Keratinocyte (primary cell): ENCODE data around the gene FOS. TPM values are rescaled to one million over a fixed set of nuclear protein-coding genes. Genes with fewer than 3 reads are reported as not detected.

ENCODE experiments used
- DNase-seq: peaks from one replicate; pipeline ENCODE4 v3.0.0-alpha.2; 2011; ENCODE audit warnings: low read depth, missing footprints, low spot score
- FAIRE-seq: peaks from 2 replicates; lab custom pipeline; 2011; peaks lifted over from hg19 to GRCh38; lab: Jason Lieb, UNC
- H2AFZ ChIP-seq: 2 replicates; pipeline ENCODE4 v1.6.0; 2012; ENCODE audit warnings: low read length, control low read depth, inconsistent platforms; ENCODE audit not compliant: control insufficient read depth
- H3K27ac ChIP-seq: 2 replicates; pipeline ENCODE4 v1.5.1; 2011; ENCODE audit warnings: low read length; ENCODE audit not compliant: control insufficient read depth, insufficient read depth
- H3K27me3 ChIP-seq: 3 replicates; pipeline ENCODE4 v1.6.0; 2011; ENCODE audit warnings: low read length; ENCODE audit not compliant: control insufficient read depth, insufficient read depth; ENCODE audit errors: extremely low read depth
- H3K36me3 ChIP-seq, 2 experiments: 2 replicates in 1 of 2; 3 replicates in 1 of 2; pipeline ENCODE4 v1.5.1; 2011; ENCODE audit warnings: low read length in 2 of 2, mild to moderate bottlenecking in 1 of 2; ENCODE audit not compliant: control insufficient read depth in 2 of 2, insufficient read depth in 2 of 2; ENCODE audit errors: extremely low read depth in 1 of 2
- H3K4me1 ChIP-seq: 3 replicates; pipeline ENCODE4 v1.5.1; 2011; ENCODE audit warnings: low read length; ENCODE audit not compliant: control insufficient read depth, insufficient read depth; ENCODE audit errors: extremely low read depth
- H3K4me2 ChIP-seq: 3 replicates; pipeline ENCODE4 v1.6.0; 2011; ENCODE audit warnings: low read depth, low read length; ENCODE audit not compliant: control insufficient read depth, insufficient read depth; ENCODE audit errors: extremely low read depth
- H3K4me3 ChIP-seq, 3 experiments: fragments of 200-600 bp in 1 of 3; sonication (generic) in 1 of 3; 2 replicates in 2 of 3; 3 replicates in 1 of 3; pipeline ENCODE4 v1.5.1; 2011 to 2016; ENCODE audit warnings: low read length in 3 of 3, mild to moderate bottlenecking in 3 of 3, control low read depth in 2 of 3, inconsistent platforms in 1 of 3, low read depth in 1 of 3, mixed read lengths in 1 of 3, mixed run types in 1 of 3, moderate library complexity in 1 of 3; ENCODE audit not compliant: control insufficient read depth in 2 of 3, insufficient read depth in 2 of 3; ENCODE audit errors: extremely low read depth in 1 of 3
- H3K79me2 ChIP-seq: 2 replicates; pipeline ENCODE4 v1.6.0; 2012; ENCODE audit warnings: low read length; ENCODE audit not compliant: control insufficient read depth, insufficient read depth
- H3K9ac ChIP-seq: 3 replicates; pipeline ENCODE4 v1.6.0; 2011; ENCODE audit warnings: low read length; ENCODE audit not compliant: control insufficient read depth, insufficient read depth; ENCODE audit errors: extremely low read depth
- H3K9me1 ChIP-seq: 3 replicates; pipeline ENCODE4 v1.6.0; 2011; ENCODE audit warnings: low read length; ENCODE audit not compliant: control insufficient read depth, insufficient read depth; ENCODE audit errors: extremely low read depth
- H3K9me3 ChIP-seq: 2 replicates; pipeline ENCODE4 v1.5.1; 2012; ENCODE audit warnings: low read depth, low read length; ENCODE audit not compliant: control insufficient read depth
- H4K20me1 ChIP-seq: 3 replicates; pipeline ENCODE4 v1.6.0; 2011; ENCODE audit warnings: low read length; ENCODE audit not compliant: control insufficient read depth, insufficient read depth; ENCODE audit errors: extremely low read depth
- CTCF ChIP-seq, 3 experiments: IDR thresholded peaks in 1 of 3; conservative IDR thresholded peaks in 1 of 3; optimal IDR thresholded peaks in 1 of 3; 2 replicates in 2 of 3; 3 replicates in 1 of 3; pipeline versions ENCODE3 to v1.5.1; 2011; ENCODE audit warnings: low read length in 3 of 3, mild to moderate bottlenecking in 3 of 3, moderate library complexity in 2 of 3, control low read depth in 1 of 3, inconsistent platforms in 1 of 3; ENCODE audit not compliant: insufficient read depth in 2 of 3; ENCODE audit errors: extremely low read depth in 1 of 3
- EZH2 ChIP-seq: IDR thresholded peaks from one replicate; pipeline ENCODE4 v1.6.1; 2012; ENCODE audit warnings: inconsistent platforms, mild to moderate bottlenecking, low read length, moderate library complexity
- dilution Hi-C: fragments of 300-500 bp; cut with MboI; formaldehyde crosslinking; loops from one replicate; pipeline ENCODE4 v1.7.0; 2020; ENCODE audit warnings: low sequenced_read_pairs; ENCODE audit not compliant: extremely low pct_ligation_motif_present
- polyA plus RNA-seq, 5 experiments: library from polyadenylated mRNA; depleted of rRNA in 3 of 5; stranded (reverse) in 3 of 5; stranded (forward) in 1 of 5; unstranded in 1 of 5; fragments of >200 nt; gene quantifications; 1 replicate in 1 of 5; 2 replicates in 3 of 5; 3 replicates in 1 of 5; pipeline versions ENCODE4 v1.2.1 to v1.2.3, GENCODE V29; 2011 to 2012; ENCODE audit warnings: missing spikeins in 2 of 5, low read depth in 1 of 5, low replicate concordance in 1 of 5

The FOS gene
- polyA plus RNA-seq, 1 donor (not counting 4 experiments of a cell fraction or from before 2014, with no cell fraction given), result 121 TPM

DNA sequence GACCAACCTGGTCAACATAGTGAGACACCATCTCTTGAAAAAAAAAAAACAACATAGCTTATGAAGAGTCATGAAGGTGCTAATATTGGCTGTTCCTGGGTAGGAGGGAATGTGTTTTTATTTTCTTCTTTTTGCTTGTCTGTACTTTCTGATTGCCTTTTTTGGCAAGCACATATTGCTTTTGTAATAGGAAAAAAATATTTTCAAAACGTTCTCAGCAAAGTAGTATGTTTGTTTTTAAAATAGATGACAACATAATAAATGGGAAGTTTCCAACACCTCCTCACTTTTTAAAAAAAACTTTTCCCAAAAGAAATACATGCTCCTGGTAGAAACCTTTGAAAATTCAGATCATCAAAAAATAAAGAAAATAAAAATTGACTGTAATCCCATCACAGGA, 20.9 kb downstream of the FOS start:
- Histone ChIP-seq H3K4me2 (no peak overlapping the region), H3K9ac (no peak overlapping the region), H3K9me3 (no peaks in the 10 kb centered on the region), H3K4me1 (peaks cover 28% of the 10 kb centered on the region), H3K4me3 (no peak overlapping the region), H3K27ac (no peak overlapping the region), H3K79me2 (no peaks in the 10 kb centered on the region), H3K36me3 (no peaks in the 10 kb centered on the region), H3K9me1 (no peaks in the 10 kb centered on the region), H4K20me1 (no peaks in the 10 kb centered on the region), H2AFZ (no peak overlapping the region), H3K27me3 (no peaks in the 10 kb centered on the region)
- no peak for DNase-seq
- TF ChIP-seq CTCF (optimal IDR thresholded peaks at IDR 0.05 in 1 of 3, IDR thresholded peaks at IDR 0.05 in 1 of 3, conservative IDR thresholded peaks at IDR 0.05 in 1 of 3; ENCODE audit: extremely low read depth in 1 of 3, insufficient read depth in 2 of 3, low read length in 3 of 3) (no peak), EZH2 (no peak)
- FAIRE-seq, result no peak
- dilution Hi-C loops, result no loop called here

GRCh38 chr14:75301666-75302325, 23.2 kb downstream of the FOS start:
- Histone ChIP-seq H3K9me3 (no peaks in the 10 kb centered on the region), H3K4me1 (peaks cover 13% of the 10 kb centered on the region), H3K27me3 (no peaks in the 10 kb centered on the region), H2AFZ (no peak overlapping the region), H3K9me1 (no peaks in the 10 kb centered on the region), H3K9ac (no peak overlapping the region), H3K27ac (no peak overlapping the region), H3K4me3 (no peak overlapping the region), H3K36me3 (no peaks in the 10 kb centered on the region), H3K79me2 (no peaks in the 10 kb centered on the region), H4K20me1 (no peaks in the 10 kb centered on the region), H3K4me2 (no peak overlapping the region)
- dilution Hi-C loops, result no loop called here
- FAIRE-seq (no peak), DNase-seq (no peak)
- TF ChIP-seq EZH2, result no peak
- no peak for TF ChIP-seq CTCF (optimal IDR thresholded peaks at IDR 0.05 in 1 of 3, IDR thresholded peaks at IDR 0.05 in 1 of 3, conservative IDR thresholded peaks at IDR 0.05 in 1 of 3; ENCODE audit: extremely low read depth in 1 of 3, insufficient read depth in 2 of 3, low read length in 3 of 3)
